HG03439 (cell line): Measurements from ENCODE around the gene LRRFIP1.
A peak's percentile ranks its signal among the peaks of the same experiment; 100 is the strongest.
"Not testable (repeated sequence)": the region's sequence is repeated elsewhere in the genome, so short reads cannot be mapped to it uniquely, and the experiment has no call there.

Experiments
- ATAC-seq: cut with Tn5 transposase; IDR thresholded peaks from one replicate; pipeline ENCODE4 v1.9.1; 2021; ENCODE audit warnings: mild to moderate bottlenecking, moderate library complexity; ENCODE audit not compliant: unreplicated experiment

Gene LRRFIP1

GRCh38 chr2:237661799-237662328 lies 34.5 kb downstream of the LRRFIP1 start:
- no peak for ATAC-seq

- no peak for ATAC-seq
These were observed 35.3 kb downstream of the LRRFIP1 start for GRCh38 chr2:237662671-237663093.

GRCh38 chr2:237663517-237664110 lies 36.2 kb downstream of the LRRFIP1 start:
- ATAC-seq, result no peak

DNA sequence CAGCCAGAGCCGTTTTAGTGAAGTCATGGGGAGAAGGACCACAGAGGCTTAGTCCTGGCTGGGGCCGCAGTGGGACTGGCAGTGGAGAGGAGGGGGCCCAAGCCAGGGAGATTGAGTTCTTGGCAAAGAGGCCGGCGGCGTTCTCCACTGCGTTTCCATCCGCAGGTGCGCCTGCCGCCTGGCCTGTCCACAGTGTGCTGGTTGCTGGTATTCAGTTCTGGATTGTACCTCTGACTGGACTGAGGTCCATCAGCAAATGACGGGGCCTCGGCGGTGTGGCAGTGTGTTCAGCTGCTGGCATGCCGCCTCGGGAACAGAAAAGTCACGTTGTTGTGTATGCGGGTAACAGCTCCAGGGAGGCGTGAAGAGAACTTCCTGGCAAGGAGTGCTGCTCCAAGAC lies 36.8 kb downstream of the LRRFIP1 start:
- ATAC-seq, result no peak

- no peak for ATAC-seq
These were observed 38.3 kb downstream of the LRRFIP1 start for GRCh38 chr2:237665713-237666143.

DNA sequence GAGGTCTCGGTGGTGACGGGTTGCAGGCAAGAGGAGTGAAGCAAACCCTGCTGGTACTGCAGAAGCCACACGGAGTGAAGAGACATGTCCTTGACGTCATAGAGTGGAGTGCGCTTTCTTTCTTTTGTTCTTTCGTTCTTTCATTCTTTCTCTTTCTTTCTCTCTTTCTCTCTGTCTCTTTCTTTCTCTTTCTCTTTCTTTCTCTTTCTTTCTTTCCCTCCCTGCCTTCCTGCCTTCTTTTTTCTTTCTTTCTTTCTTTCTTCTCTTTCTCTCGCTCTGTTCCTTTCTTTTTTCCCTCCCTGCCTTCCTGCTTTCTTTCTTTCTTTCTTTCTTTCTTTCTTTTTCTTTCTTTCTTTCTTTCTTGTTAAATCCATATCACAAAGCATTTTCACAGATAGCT lies 39.2 kb downstream of the LRRFIP1 start:
- ATAC-seq, result no peak

DNA sequence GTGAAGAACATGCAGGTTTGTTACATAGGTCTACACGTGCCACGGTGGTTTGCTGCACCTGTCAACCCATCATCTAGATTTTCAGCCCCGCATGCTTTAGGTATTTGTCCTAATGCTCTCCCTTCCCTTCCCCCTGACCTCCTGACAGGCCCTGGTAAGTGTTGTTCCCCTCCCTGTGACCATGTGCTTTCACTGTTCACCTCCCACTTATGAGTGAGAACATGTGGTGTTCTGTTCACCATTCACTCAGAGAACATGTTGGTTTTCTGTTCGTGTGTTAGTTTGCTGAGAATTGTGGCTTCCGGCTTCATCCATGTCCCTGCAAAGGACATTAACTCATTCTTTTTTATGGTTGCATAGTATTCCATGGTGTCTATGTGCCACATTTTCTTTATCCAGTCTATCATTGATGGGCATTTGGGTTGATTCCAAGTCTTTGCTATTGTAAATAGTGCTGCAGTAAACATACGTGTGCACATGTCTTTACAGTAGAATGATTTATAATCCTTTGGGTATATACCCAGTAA lies 39.7 kb downstream of the LRRFIP1 start:
- not testable (repeated sequence) for ATAC-seq

- no peak for ATAC-seq
These were observed 40.5 kb downstream of the LRRFIP1 start for GRCh38 chr2:237667893-237668292.

DNA sequence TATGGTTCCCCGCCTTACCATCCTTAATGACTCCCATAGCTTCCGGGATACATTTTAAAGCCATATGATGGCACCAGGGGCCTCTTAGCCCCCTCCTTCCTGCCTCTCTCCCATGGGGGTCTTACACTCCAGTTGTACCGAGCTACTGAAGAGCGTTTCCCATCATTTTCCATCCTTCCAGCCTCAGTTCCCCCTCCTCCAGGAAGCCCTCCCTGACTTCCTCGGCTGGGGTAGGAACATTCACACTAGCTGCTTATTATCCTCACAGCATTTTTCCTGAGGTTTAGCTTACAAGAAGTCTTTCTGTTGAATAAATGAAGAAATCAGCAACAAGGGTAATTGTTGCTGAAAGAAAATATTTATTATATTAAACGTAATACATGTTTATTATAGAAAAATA lies 41.1 kb downstream of the LRRFIP1 start:
- no peak for ATAC-seq

- ATAC-seq, result no peak
These were observed 41.9 kb downstream of the LRRFIP1 start for GRCh38 chr2:237669283-237669627.

DNA sequence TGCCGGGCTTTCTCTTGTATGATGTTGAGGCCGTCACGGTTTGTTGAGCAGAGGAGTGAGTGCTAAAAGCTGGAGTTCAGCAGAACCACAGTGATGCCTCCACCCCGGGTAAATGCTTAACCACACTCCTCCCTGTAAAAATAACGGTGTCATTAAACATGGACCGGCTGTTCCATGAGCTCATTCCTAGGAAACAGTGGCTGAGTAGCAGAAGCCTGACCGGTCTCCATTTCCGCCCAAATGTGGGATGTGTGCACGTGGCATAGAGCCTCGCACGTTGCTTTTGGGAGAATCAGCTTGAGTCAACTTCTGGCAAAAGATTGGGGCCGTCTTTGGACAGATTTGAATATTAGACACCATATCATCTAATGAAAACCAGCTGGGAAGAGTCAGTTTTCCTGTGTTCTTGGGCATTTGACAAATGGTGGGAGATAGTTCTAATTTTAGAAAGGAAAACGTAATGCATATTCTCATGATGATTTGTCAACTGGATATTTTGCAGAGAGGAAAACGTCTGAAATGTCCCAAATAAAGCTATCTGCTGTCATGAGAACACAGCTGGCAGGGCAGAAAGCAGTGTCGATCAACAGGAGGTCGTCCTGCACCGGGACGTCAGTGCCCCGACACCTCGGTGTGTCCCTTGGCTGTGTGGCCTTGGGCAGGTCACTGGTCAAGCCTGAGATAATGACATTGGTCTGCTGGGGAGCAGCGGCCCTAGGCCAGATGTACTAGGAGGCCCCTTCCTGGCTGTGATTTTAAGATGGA lies 42.4 kb downstream of the LRRFIP1 start:
- ATAC-seq, result no peak

GRCh38 chr2:237670641-237671040 lies 43.3 kb downstream of the LRRFIP1 start:
- no peak for ATAC-seq

- ATAC-seq, result no peak
These were observed 44.2 kb downstream of the LRRFIP1 start for GRCh38 chr2:237671466-237672138.

- ATAC-seq, result no peak
These were observed 45.3 kb downstream of the LRRFIP1 start for GRCh38 chr2:237672731-237673129.

GRCh38 chr2:237673130-237674001 lies 46.0 kb downstream of the LRRFIP1 start:
- ATAC-seq, result peak; percentile 50

DNA sequence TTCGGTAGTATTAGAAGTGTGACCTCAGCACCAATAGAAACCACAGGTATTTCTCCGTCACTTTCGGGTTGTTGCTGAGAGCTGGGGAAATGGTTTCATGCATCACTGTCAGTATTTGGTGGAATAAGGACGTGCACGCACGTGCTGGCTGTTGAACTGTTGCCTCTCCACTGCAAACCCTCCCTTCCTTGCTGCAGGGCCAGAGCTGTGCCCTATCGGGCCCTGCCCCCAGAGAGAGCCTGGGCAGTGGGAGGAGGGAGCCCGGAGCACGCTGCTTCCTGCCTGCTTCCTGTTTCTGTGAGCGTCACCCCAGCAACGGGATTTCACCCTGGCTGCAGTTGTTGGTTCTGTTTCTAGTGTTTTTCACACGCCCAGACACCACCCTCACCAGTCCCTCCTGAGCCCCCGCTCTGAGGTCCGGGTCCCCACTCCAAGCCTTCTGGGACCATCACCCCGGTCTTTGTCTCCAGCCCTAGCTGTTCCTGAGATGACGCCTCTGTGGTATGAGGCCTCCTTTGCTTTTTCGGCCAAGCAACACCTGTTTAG lies 47.4 kb downstream of the LRRFIP1 start:
- ATAC-seq, result peak; percentile 76

GRCh38 chr2:237675316-237675715 lies 47.9 kb downstream of the LRRFIP1 start:
- ATAC-seq, result no peak

GRCh38 chr2:237680702-237681478 lies 53.5 kb downstream of the LRRFIP1 start:
- no peak for ATAC-seq

- ATAC-seq, result no peak
These were observed 54.8 kb downstream of the LRRFIP1 start for GRCh38 chr2:237682151-237682550.
